ENCODE results near the gene HJV. TPM values are rescaled to one million over a fixed set of nuclear protein-coding genes. Genes with fewer than 3 reads are reported as not detected.
A peak's percentile ranks its signal among the peaks of the same experiment; 100 is the strongest.
"Not testable (repeated sequence)": the region's sequence is repeated elsewhere in the genome, so short reads cannot be mapped to it uniquely, and the experiment has no call there.

The HJV gene
- total RNA-seq: not detected

- no peak within 1 kb of the TSS for H3K4me3 Mint-ChIP-seq
- no peaks in the 10 kb centered on the region for H3K36me3 Mint-ChIP-seq (ENCODE audit: low read depth)
- H3K9me3 Mint-ChIP-seq: no peaks in the 10 kb centered on the region
- ATAC-seq (replicated peaks): no peak
- H3K27ac Mint-ChIP-seq: no peak within 1 kb of the TSS
- H3K4me1 Mint-ChIP-seq: no peaks in the 10 kb centered on the region
- peaks cover 44% of the 10 kb centered on the region for H3K27me3 Mint-ChIP-seq
Observed at GRCh38 chr1:146021622-146022402, at the start of gene HJV. TSS of gene HJV (minus strand) at chr1:146021735. CDS start at chr1:146020231, 1,504 bp downstream.

GRCh38 chr1:146059148-146059547, 37.6 kb upstream of the HJV start:
- not testable (repeated sequence) for H3K27ac Mint-ChIP-seq; ATAC-seq (replicated peaks); H3K27me3 Mint-ChIP-seq; H3K9me3 Mint-ChIP-seq; H3K36me3 Mint-ChIP-seq (ENCODE audit: low read depth); H3K4me1 Mint-ChIP-seq; H3K4me3 Mint-ChIP-seq

GRCh38 chr1:146051852-146052676, 30.5 kb upstream of the HJV start:
- peak overlapping the region; percentile 74 for H3K4me3 Mint-ChIP-seq
- H3K27ac Mint-ChIP-seq: peak overlapping the region; percentile 98
- H3K36me3 Mint-ChIP-seq (ENCODE audit: low read depth): peaks cover 11% of the 10 kb centered on the region

GRCh38 chr1:146051452-146051851, 29.9 kb upstream of the HJV start:
- peaks cover 11% of the 10 kb centered on the region for H3K36me3 Mint-ChIP-seq (ENCODE audit: low read depth)
- no peaks in the 10 kb centered on the region for H3K4me1 Mint-ChIP-seq
- ATAC-seq (replicated peaks): no peak
- no peaks in the 10 kb centered on the region for H3K27me3 Mint-ChIP-seq
- H3K4me3 Mint-ChIP-seq: peak overlapping the region; percentile 74
- peak overlapping the region; percentile 98 for H3K27ac Mint-ChIP-seq
- H3K9me3 Mint-ChIP-seq: no peaks in the 10 kb centered on the region

More at GRCh38 chr1:146051852-146052676, 30.5 kb upstream of the HJV start:
- not testable (repeated sequence) for H3K9me3 Mint-ChIP-seq, H3K4me1 Mint-ChIP-seq, H3K27me3 Mint-ChIP-seq
- peak; percentile 94 for ATAC-seq (replicated peaks)

GRCh38 chr1:146050652-146050963, 29.1 kb upstream of the HJV start:
- Mint-ChIP-seq H3K36me3 (ENCODE audit: low read depth) (peaks cover 11% of the 10 kb centered on the region), H3K27ac (peak overlapping the region; percentile 53)
- H3K27me3 Mint-ChIP-seq; H3K4me1 Mint-ChIP-seq; H3K4me3 Mint-ChIP-seq; H3K9me3 Mint-ChIP-seq; ATAC-seq (replicated peaks): not testable (repeated sequence)

GRCh38 chr1:146049866-146050651, 28.5 kb upstream of the HJV start:
- ATAC-seq (replicated peaks); H3K4me1 Mint-ChIP-seq; H3K27me3 Mint-ChIP-seq; H3K9me3 Mint-ChIP-seq; H3K4me3 Mint-ChIP-seq: not testable (repeated sequence)
- H3K27ac Mint-ChIP-seq: peak overlapping the region; percentile 53
- H3K36me3 Mint-ChIP-seq (ENCODE audit: low read depth): peaks cover 11% of the 10 kb centered on the region

GRCh38 chr1:146049436-146049835, 27.9 kb upstream of the HJV start:
- H3K27me3 Mint-ChIP-seq: no peaks in the 10 kb centered on the region
- H3K4me1 Mint-ChIP-seq: no peaks in the 10 kb centered on the region
- no peaks in the 10 kb centered on the region for H3K9me3 Mint-ChIP-seq
- H3K4me3 Mint-ChIP-seq: no peak overlapping the region
- ATAC-seq (replicated peaks): no peak
- H3K36me3 Mint-ChIP-seq (ENCODE audit: low read depth): peaks cover 11% of the 10 kb centered on the region
- no peak overlapping the region for H3K27ac Mint-ChIP-seq

- H3K27ac Mint-ChIP-seq; ATAC-seq (replicated peaks); H3K4me3 Mint-ChIP-seq; H3K9me3 Mint-ChIP-seq; H3K4me1 Mint-ChIP-seq; H3K27me3 Mint-ChIP-seq: not testable (repeated sequence)
- peaks cover 11% of the 10 kb centered on the region for H3K36me3 Mint-ChIP-seq (ENCODE audit: low read depth)
Observed at GRCh38 chr1:146048514-146049115, 27.1 kb upstream of the HJV start.

- H3K36me3 Mint-ChIP-seq (ENCODE audit: low read depth): peaks cover 1% of the 10 kb centered on the region
- ATAC-seq (replicated peaks): no peak
- H3K4me1 Mint-ChIP-seq: no peaks in the 10 kb centered on the region
- H3K9me3 Mint-ChIP-seq: no peaks in the 10 kb centered on the region
- H3K27me3 Mint-ChIP-seq: no peaks in the 10 kb centered on the region
- no peak overlapping the region for H3K27ac Mint-ChIP-seq
- no peak overlapping the region for H3K4me3 Mint-ChIP-seq
Observed at GRCh38 chr1:146046664-146047063, 25.1 kb upstream of the HJV start.

GRCh38 chr1:146039844-146040194, 18.3 kb upstream of the HJV start:
- H3K9me3 Mint-ChIP-seq: no peaks in the 10 kb centered on the region
- H3K27me3 Mint-ChIP-seq: no peaks in the 10 kb centered on the region
- H3K4me1 Mint-ChIP-seq: peaks cover 29% of the 10 kb centered on the region
- H3K36me3 Mint-ChIP-seq (ENCODE audit: low read depth): peaks cover 44% of the 10 kb centered on the region
- peak overlapping the region; percentile 98 for H3K4me3 Mint-ChIP-seq
- ATAC-seq (replicated peaks): no peak
- H3K27ac Mint-ChIP-seq: peak overlapping the region; percentile 100

GRCh38 chr1:146036965-146037646, 15.6 kb upstream of the HJV start:
- ATAC-seq (replicated peaks): peak; percentile 59
- peak overlapping the region; percentile 100 for H3K27ac Mint-ChIP-seq
- H3K9me3 Mint-ChIP-seq: no peaks in the 10 kb centered on the region
- peaks cover 44% of the 10 kb centered on the region for H3K36me3 Mint-ChIP-seq (ENCODE audit: low read depth)
- H3K4me3 Mint-ChIP-seq: peak overlapping the region; percentile 98
- no peaks in the 10 kb centered on the region for H3K27me3 Mint-ChIP-seq
- peaks cover 29% of the 10 kb centered on the region for H3K4me1 Mint-ChIP-seq

GRCh38 chr1:146036241-146036964, 14.9 kb upstream of the HJV start:
- H3K27me3 Mint-ChIP-seq: no peaks in the 10 kb centered on the region
- H3K27ac Mint-ChIP-seq: peak overlapping the region; percentile 100
- H3K4me1 Mint-ChIP-seq: peaks cover 29% of the 10 kb centered on the region
- peaks cover 44% of the 10 kb centered on the region for H3K36me3 Mint-ChIP-seq (ENCODE audit: low read depth)
- H3K4me3 Mint-ChIP-seq: peak overlapping the region; percentile 98
- no peaks in the 10 kb centered on the region for H3K9me3 Mint-ChIP-seq
- ATAC-seq (replicated peaks): no peak

- peaks cover 29% of the 10 kb centered on the region for H3K4me1 Mint-ChIP-seq
- peaks cover 44% of the 10 kb centered on the region for H3K36me3 Mint-ChIP-seq (ENCODE audit: low read depth)
- no peaks in the 10 kb centered on the region for H3K9me3 Mint-ChIP-seq
- peaks cover 3% of the 10 kb centered on the region for H3K27me3 Mint-ChIP-seq
- H3K27ac Mint-ChIP-seq: peak overlapping the region; percentile 100
- ATAC-seq (replicated peaks): no peak
- H3K4me3 Mint-ChIP-seq: peak overlapping the region; percentile 98
Observed at GRCh38 chr1:146035048-146035423, 13.5 kb upstream of the HJV start.

All from activated T-helper 17 cell treated with anti-CD3 and anti-CD28 coated beads, Interleukin-2, amount 50 U/mL, for 72 hours (primary cell).